WTC11 (cell line): ENCODE results near the gene EIF4E. TPM values are rescaled to one million over a fixed set of nuclear protein-coding genes. Genes with fewer than 3 reads are reported as not detected.
A peak's percentile ranks its signal among the peaks of the same experiment; 100 is the strongest.

Experiments used
- ATAC-seq: fragments of 200-7000 bp; cut with Tn5 transposase; 2 replicates; pipeline ENCODE4 v1.10.0; 2021; ENCODE audit warnings: mild to moderate bottlenecking, moderate library complexity
- Bru-seq: library from RNA; stranded (reverse); fragments of 400-500 nt; gene quantifications from one replicate; lab custom pipeline; 2021; lab: Mats Ljungman, UMichigan
- CTCF ChIA-PET: fragments of 300-600 bp; sonication (Branson Sonifier 250); formaldehyde crosslinking; loops from one replicate; lab custom pipeline; 2021; ENCODE audit warnings: antibody characterized with exemption; lab: Charles Lee
- POLR2A ChIA-PET: fragments of 350-600 bp; sonication (Branson Sonifier 250); formaldehyde crosslinking; loops from one replicate; lab custom pipeline; 2021; ENCODE audit warnings: antibody characterized with exemption; lab: Charles Lee
- DNase-seq: peaks from one replicate; pipeline ENCODE4 v3.0.0; 2021; ENCODE audit warnings: low spot score
- H3K27ac Mint-ChIP-seq: 2 replicates; pipeline ENCODE4 v1.8.0; 2021; ENCODE audit warnings: mixed read lengths
- H3K27me3 Mint-ChIP-seq: 2 replicates; pipeline ENCODE4 v1.8.0; 2021; ENCODE audit warnings: low read depth, mild to moderate bottlenecking, moderate library complexity, mixed read lengths
- H3K36me3 Mint-ChIP-seq: 2 replicates; pipeline ENCODE4 v1.8.0; 2021; ENCODE audit warnings: mixed read lengths
- H3K4me1 Mint-ChIP-seq: 2 replicates; pipeline ENCODE4 v1.8.0; 2022; ENCODE audit warnings: mixed read lengths
- H3K4me3 Mint-ChIP-seq: 2 replicates; pipeline ENCODE4 v1.8.0; 2021; ENCODE audit warnings: mild to moderate bottlenecking, moderate library complexity, mixed read lengths
- H3K9me3 Mint-ChIP-seq: 2 replicates; pipeline ENCODE4 v1.8.0; 2021; ENCODE audit warnings: mixed read lengths
- ELF4 ChIP-seq: sonication (generic); formaldehyde crosslinking; IDR thresholded peaks from 2 replicates; pipeline ENCODE4 v1.8.1; 2022; ENCODE audit warnings: low read depth, mild to moderate bottlenecking, moderate library complexity, missing genetic modification reagents
- ESRRA ChIP-seq: sonication (generic); formaldehyde crosslinking; IDR thresholded peaks from 2 replicates; pipeline ENCODE4 v1.8.1; 2022; ENCODE audit warnings: mild to moderate bottlenecking, missing genetic modification reagents, borderline replicate concordance
- FOXK1 ChIP-seq: sonication (generic); formaldehyde crosslinking; IDR thresholded peaks from 2 replicates; pipeline ENCODE4 v1.8.0; 2022; ENCODE audit warnings: mild to moderate bottlenecking, moderate library complexity, missing genetic modification reagents
- IRF2 ChIP-seq: sonication (generic); formaldehyde crosslinking; IDR thresholded peaks from 2 replicates; pipeline ENCODE4 v1.8.0; 2022; ENCODE audit warnings: low read depth, missing genetic modification reagents, borderline replicate concordance
- JAZF1 ChIP-seq: fragments of 250-450 bp; sonication (Bioruptor Pico); IDR thresholded peaks from 2 replicates; pipeline ENCODE4 v1.9.0; 2021; ENCODE audit warnings: moderate library complexity, mild to moderate bottlenecking, inconsistent platforms
- JUN ChIP-seq: sonication (generic); formaldehyde crosslinking; IDR thresholded peaks from 2 replicates; pipeline ENCODE4 v1.8.0; 2023; ENCODE audit warnings: mild to moderate bottlenecking, missing genetic modification reagents
- MYBL2 ChIP-seq: sonication (generic); formaldehyde crosslinking; IDR thresholded peaks from 2 replicates; pipeline ENCODE4 v1.8.1; 2023; ENCODE audit warnings: mild to moderate bottlenecking, moderate library complexity, missing genetic modification reagents
- OVOL2 ChIP-seq: fragments of 250-450 bp; sonication (Bioruptor Pico); IDR thresholded peaks from 2 replicates; pipeline ENCODE4 v1.9.0; 2021; ENCODE audit warnings: mild to moderate bottlenecking, borderline replicate concordance
- PRRX2 ChIP-seq: fragments of 250-450 bp; sonication (Bioruptor Pico); IDR thresholded peaks from 2 replicates; pipeline ENCODE4 v1.8.0; 2021; ENCODE audit warnings: mild to moderate bottlenecking
- TEAD1 ChIP-seq: sonication (generic); formaldehyde crosslinking; IDR thresholded peaks from 2 replicates; pipeline ENCODE4 v1.8.0; 2022; ENCODE audit warnings: mild to moderate bottlenecking, missing genetic modification reagents
- TP53 ChIP-seq: sonication (generic); formaldehyde crosslinking; IDR thresholded peaks from 2 replicates; pipeline ENCODE4 v1.8.1; 2023; ENCODE audit warnings: mild to moderate bottlenecking, missing genetic modification reagents
- ZNF138 ChIP-seq: sonication (generic); formaldehyde crosslinking; conservative IDR thresholded peaks from 2 replicates; pipeline ENCODE4 v1.8.1; 2022; ENCODE audit warnings: mild to moderate bottlenecking, moderate library complexity, missing genetic modification reagents
- ZNF232 ChIP-seq: sonication (generic); formaldehyde crosslinking; IDR thresholded peaks from 2 replicates; pipeline ENCODE4 v1.8.0; 2022; ENCODE audit warnings: mild to moderate bottlenecking, missing genetic modification reagents
- ZNF317 ChIP-seq: sonication (generic); formaldehyde crosslinking; IDR thresholded peaks from 2 replicates; pipeline ENCODE4 v1.8.1; 2023; ENCODE audit warnings: low read depth, mild to moderate bottlenecking, moderate library complexity, missing genetic modification reagents, borderline replicate concordance
- ZNF671 ChIP-seq: fragments of 250-450 bp; sonication (Bioruptor Pico); IDR thresholded peaks from 2 replicates; pipeline ENCODE4 v1.8.0; 2021; ENCODE audit warnings: mild to moderate bottlenecking
- long read RNA-seq, 3 experiments: library from RNA in 1 of 3; library from capped mRNA in 1 of 3; library from polyadenylated mRNA in 1 of 3; unstranded in 2 of 3; stranded (forward) in 1 of 3; transcript quantifications; one replicate each; pipeline ENCODE4 v2.0.0, GENCODE V29; 2021
- total RNA-seq: library from RNA; stranded (reverse); gene quantifications from 3 replicates; pipeline ENCODE4 v1.2.3, GENCODE V29; 2021
- TF ChIP-seq, protein P1 (sequence below): fragments of 250-450 bp; sonication (Bioruptor Pico); IDR thresholded peaks from 2 replicates; pipeline ENCODE4 v1.8.0; 2021; ENCODE audit warnings: mild to moderate bottlenecking
- TF ChIP-seq, protein P2 (sequence below): fragments of 250-450 bp; sonication (Bioruptor Pico); IDR thresholded peaks from 2 replicates; pipeline ENCODE4 v2.1.2; 2022; ENCODE audit warnings: mild to moderate bottlenecking, moderate library complexity
- TF ChIP-seq, protein P3 (sequence below): sonication (generic); formaldehyde crosslinking; IDR thresholded peaks from 2 replicates; pipeline ENCODE4 v1.8.0; 2023; ENCODE audit warnings: mild to moderate bottlenecking, missing genetic modification reagents
- TF ChIP-seq, protein P4 (sequence below): fragments of 250-450 bp; sonication (Bioruptor Pico); IDR thresholded peaks from 2 replicates; pipeline ENCODE4 v1.9.0; 2021; ENCODE audit warnings: mild to moderate bottlenecking
- TF ChIP-seq, protein P5 (sequence below): sonication (generic); formaldehyde crosslinking; IDR thresholded peaks from 2 replicates; pipeline ENCODE4 v1.8.1; 2023; ENCODE audit warnings: mild to moderate bottlenecking, missing genetic modification reagents
- TF ChIP-seq, protein P6 (sequence below): sonication (generic); formaldehyde crosslinking; IDR thresholded peaks from 2 replicates; pipeline ENCODE4 v1.8.0; 2022; ENCODE audit warnings: mild to moderate bottlenecking, missing genetic modification reagents
- TF ChIP-seq, protein P7 (sequence below): fragments of 250-450 bp; sonication (Bioruptor Pico); IDR thresholded peaks from 2 replicates; pipeline ENCODE4 v1.9.0; 2021; ENCODE audit warnings: moderate library complexity, mild to moderate bottlenecking, inconsistent platforms, borderline replicate concordance
- TF ChIP-seq, protein P8 (sequence below): sonication (generic); formaldehyde crosslinking; IDR thresholded peaks from 2 replicates; pipeline ENCODE4 v1.8.1; 2022; ENCODE audit warnings: low read depth, mild to moderate bottlenecking, moderate library complexity, missing genetic modification reagents, borderline replicate concordance

Gene EIF4E, protein sequence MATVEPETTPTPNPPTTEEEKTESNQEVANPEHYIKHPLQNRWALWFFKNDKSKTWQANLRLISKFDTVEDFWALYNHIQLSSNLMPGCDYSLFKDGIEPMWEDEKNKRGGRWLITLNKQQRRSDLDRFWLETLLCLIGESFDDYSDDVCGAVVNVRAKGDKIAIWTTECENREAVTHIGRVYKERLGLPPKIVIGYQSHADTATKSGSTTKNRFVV
- total RNA-seq = 146 to 174 TPM (median 155 TPM) in 3 replicates
- Bru-seq, nascent RNA = percentile 93 among the genes with signal in this experiment
- long read RNA-seq, experiment 1, full-length matches to known transcripts = 863 of 943 reads
- long read RNA-seq, experiment 1, partial matches to known transcripts = 41 of 943 reads
- long read RNA-seq, experiment 1, other reads (novel, unspliced or antisense) = 39 of 943 reads
- long read RNA-seq, experiment 2, full-length matches to known transcripts = 80 of 238 reads
- long read RNA-seq, experiment 2, partial matches to known transcripts = 98 of 238 reads
- long read RNA-seq, experiment 2, other reads (novel, unspliced or antisense) = 60 of 238 reads
- long read RNA-seq, experiment 3, full-length matches to known transcripts = 804 of 874 reads
- long read RNA-seq, experiment 3, partial matches to known transcripts = 28 of 874 reads
- long read RNA-seq, experiment 3, other reads (novel, unspliced or antisense) = 42 of 874 reads

DNA sequence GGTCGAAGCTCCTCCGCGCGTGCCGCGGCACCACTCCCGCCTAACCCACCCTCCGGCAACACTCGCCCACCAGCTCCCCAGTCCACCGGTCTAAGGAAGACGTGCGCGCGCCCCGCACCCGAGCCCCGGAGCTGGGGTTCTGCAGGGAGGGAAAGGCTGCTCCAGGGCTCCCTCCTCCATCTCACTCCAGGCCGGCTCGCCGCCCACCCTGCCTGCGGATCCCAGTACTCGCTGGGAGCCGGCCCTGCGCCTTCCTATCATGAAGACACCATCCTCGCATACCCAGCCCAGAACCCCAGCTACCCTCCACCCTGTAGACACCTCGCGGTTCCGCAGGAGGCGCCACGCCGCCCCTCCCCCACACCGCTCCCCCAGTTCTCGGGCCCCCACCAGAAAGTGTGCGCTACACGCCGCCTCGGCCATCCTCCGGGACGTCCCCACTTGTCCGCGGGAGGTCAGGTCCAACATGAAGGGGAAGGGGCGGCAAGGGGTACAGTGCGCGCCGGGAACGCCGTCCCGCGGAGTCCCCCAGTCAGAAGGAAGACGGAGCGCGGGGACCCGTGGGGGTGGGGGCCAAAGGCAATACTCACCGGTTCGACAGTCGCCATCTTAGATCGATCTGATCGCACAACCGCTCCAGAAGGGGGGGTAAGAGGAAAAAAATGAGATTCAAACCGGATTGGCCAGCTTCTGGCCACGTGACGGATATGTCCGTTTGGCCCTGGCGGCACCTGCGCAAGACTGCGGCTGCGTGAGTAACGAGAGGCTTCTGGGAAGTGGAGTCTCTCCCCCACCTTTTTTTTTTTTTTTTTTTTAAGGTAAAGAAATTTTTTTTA, at the start of gene EIF4E:
EIF4E (minus strand) TSS at position 629 of the 836 bp plus-strand sequence; CDS start at position 608, 21 bp downstream.
- peak within 1 kb of the TSS; percentile 95 for H3K4me3 Mint-ChIP-seq
- ChIA-PET POLR2A (interaction anchor here (0.7 to 2.6 kb wide), 14 partner anchors 9 to 667 kb away, joined by 3 to 42 read pairs (median 6); partner anchors contain the start of genes ADH5, METAP1 and TSPAN5), CTCF (interaction anchor here (0.7 to 2.7 kb wide), 4 partner anchors 54 to 543 kb away, joined by 3 to 14 read pairs (median 3); partner anchors contain the start of gene METAP1)
- peak; percentile 95 for DNase-seq
- peaks cover 44% of the 10 kb centered on the region for H3K36me3 Mint-ChIP-seq
- peak; percentile 84 for ATAC-seq
- H3K27me3 Mint-ChIP-seq = peaks cover 7% of the 10 kb centered on the region; the same call in 1 of the 2 replicates
- peaks cover 30% of the 10 kb centered on the region for H3K9me3 Mint-ChIP-seq
- peaks cover 23% of the 10 kb centered on the region for H3K4me1 Mint-ChIP-seq
- H3K27ac Mint-ChIP-seq = peak within 1 kb of the TSS; percentile 97
- TF ChIP-seq PRRX2 (CRISPR knock-in tag) = no peak
- TF ChIP-seq, protein P1, sequence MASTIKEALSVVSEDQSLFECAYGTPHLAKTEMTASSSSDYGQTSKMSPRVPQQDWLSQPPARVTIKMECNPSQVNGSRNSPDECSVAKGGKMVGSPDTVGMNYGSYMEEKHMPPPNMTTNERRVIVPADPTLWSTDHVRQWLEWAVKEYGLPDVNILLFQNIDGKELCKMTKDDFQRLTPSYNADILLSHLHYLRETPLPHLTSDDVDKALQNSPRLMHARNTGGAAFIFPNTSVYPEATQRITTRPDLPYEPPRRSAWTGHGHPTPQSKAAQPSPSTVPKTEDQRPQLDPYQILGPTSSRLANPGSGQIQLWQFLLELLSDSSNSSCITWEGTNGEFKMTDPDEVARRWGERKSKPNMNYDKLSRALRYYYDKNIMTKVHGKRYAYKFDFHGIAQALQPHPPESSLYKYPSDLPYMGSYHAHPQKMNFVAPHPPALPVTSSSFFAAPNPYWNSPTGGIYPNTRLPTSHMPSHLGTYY (CRISPR knock-in tag) = no peak
- no peak for TF ChIP-seq JUN (CRISPR knock-in tag)
- TF ChIP-seq FOXK1 (CRISPR knock-in tag) = no peak
- TF ChIP-seq, protein P2, sequence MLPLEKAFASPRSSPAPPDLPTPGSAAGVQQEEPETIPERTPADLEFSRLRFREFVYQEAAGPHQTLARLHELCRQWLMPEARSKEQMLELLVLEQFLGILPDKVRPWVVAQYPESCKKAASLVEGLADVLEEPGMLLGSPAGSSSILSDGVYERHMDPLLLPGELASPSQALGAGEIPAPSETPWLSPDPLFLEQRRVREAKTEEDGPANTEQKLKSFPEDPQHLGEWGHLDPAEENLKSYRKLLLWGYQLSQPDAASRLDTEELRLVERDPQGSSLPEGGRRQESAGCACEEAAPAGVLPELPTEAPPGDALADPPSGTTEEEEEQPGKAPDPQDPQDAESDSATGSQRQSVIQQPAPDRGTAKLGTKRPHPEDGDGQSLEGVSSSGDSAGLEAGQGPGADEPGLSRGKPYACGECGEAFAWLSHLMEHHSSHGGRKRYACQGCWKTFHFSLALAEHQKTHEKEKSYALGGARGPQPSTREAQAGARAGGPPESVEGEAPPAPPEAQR (CRISPR knock-in tag) = no peak
- no peak for TF ChIP-seq JAZF1 (CRISPR knock-in tag)
- no peak for TF ChIP-seq ZNF317 (CRISPR knock-in tag)
- TF ChIP-seq, protein P3, sequence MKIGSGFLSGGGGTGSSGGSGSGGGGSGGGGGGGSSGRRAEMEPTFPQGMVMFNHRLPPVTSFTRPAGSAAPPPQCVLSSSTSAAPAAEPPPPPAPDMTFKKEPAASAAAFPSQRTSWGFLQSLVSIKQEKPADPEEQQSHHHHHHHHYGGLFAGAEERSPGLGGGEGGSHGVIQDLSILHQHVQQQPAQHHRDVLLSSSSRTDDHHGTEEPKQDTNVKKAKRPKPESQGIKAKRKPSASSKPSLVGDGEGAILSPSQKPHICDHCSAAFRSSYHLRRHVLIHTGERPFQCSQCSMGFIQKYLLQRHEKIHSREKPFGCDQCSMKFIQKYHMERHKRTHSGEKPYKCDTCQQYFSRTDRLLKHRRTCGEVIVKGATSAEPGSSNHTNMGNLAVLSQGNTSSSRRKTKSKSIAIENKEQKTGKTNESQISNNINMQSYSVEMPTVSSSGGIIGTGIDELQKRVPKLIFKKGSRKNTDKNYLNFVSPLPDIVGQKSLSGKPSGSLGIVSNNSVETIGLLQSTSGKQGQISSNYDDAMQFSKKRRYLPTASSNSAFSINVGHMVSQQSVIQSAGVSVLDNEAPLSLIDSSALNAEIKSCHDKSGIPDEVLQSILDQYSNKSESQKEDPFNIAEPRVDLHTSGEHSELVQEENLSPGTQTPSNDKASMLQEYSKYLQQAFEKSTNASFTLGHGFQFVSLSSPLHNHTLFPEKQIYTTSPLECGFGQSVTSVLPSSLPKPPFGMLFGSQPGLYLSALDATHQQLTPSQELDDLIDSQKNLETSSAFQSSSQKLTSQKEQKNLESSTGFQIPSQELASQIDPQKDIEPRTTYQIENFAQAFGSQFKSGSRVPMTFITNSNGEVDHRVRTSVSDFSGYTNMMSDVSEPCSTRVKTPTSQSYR (CRISPR knock-in tag) = peak; percentile 93; the same call in 1 of the 2 replicates
- 0 out of 2 replicates have a peak, but pooled peaks have one; percentile 50 for TF ChIP-seq TEAD1 (CRISPR knock-in tag)
- TF ChIP-seq ESRRA (CRISPR knock-in tag) = peak; percentile 52; the same call in 1 of the 2 replicates
- TF ChIP-seq, protein P4, sequence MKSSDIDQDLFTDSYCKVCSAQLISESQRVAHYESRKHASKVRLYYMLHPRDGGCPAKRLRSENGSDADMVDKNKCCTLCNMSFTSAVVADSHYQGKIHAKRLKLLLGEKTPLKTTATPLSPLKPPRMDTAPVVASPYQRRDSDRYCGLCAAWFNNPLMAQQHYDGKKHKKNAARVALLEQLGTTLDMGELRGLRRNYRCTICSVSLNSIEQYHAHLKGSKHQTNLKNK = no peak
- TF ChIP-seq ZNF138 (CRISPR knock-in tag) = no peak
- no peak for TF ChIP-seq IRF2 (CRISPR knock-in tag)
- no peak for TF ChIP-seq TP53
- peak; percentile 48; the same call in 1 of the 2 replicates for TF ChIP-seq MYBL2 (CRISPR knock-in tag)
- TF ChIP-seq, protein P5, sequence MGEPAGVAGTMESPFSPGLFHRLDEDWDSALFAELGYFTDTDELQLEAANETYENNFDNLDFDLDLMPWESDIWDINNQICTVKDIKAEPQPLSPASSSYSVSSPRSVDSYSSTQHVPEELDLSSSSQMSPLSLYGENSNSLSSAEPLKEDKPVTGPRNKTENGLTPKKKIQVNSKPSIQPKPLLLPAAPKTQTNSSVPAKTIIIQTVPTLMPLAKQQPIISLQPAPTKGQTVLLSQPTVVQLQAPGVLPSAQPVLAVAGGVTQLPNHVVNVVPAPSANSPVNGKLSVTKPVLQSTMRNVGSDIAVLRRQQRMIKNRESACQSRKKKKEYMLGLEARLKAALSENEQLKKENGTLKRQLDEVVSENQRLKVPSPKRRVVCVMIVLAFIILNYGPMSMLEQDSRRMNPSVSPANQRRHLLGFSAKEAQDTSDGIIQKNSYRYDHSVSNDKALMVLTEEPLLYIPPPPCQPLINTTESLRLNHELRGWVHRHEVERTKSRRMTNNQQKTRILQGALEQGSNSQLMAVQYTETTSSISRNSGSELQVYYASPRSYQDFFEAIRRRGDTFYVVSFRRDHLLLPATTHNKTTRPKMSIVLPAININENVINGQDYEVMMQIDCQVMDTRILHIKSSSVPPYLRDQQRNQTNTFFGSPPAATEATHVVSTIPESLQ = no peak
- no peak for TF ChIP-seq ELF4 (CRISPR knock-in tag)
- TF ChIP-seq, protein P6, sequence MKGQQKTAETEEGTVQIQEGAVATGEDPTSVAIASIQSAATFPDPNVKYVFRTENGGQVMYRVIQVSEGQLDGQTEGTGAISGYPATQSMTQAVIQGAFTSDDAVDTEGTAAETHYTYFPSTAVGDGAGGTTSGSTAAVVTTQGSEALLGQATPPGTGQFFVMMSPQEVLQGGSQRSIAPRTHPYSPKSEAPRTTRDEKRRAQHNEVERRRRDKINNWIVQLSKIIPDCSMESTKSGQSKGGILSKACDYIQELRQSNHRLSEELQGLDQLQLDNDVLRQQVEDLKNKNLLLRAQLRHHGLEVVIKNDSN (CRISPR knock-in tag) = peak; percentile 97
- TF ChIP-seq OVOL2 (CRISPR knock-in tag) = no peak
- 0 out of 2 replicates have a peak, but pooled peaks have one; percentile 5 for TF ChIP-seq ZNF671
- TF ChIP-seq ZNF232 = no peak
- TF ChIP-seq, protein P7, sequence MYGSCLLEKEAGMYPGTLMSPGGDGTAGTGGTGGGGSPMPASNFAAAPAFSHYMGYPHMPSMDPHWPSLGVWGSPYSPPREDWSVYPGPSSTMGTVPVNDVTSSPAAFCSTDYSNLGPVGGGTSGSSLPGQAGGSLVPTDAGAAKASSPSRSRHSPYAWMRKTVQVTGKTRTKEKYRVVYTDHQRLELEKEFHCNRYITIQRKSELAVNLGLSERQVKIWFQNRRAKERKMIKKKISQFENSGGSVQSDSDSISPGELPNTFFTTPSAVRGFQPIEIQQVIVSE = no peak
- TF ChIP-seq, protein P8, sequence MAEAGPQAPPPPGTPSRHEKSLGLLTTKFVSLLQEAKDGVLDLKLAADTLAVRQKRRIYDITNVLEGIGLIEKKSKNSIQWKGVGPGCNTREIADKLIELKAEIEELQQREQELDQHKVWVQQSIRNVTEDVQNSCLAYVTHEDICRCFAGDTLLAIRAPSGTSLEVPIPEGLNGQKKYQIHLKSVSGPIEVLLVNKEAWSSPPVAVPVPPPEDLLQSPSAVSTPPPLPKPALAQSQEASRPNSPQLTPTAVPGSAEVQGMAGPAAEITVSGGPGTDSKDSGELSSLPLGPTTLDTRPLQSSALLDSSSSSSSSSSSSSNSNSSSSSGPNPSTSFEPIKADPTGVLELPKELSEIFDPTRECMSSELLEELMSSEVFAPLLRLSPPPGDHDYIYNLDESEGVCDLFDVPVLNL (CRISPR knock-in tag) = no peak
